Stomach (tissue), 9 donors: ENCODE measurements around the gene GOLGA1. TPM values are rescaled to one million over a fixed set of nuclear protein-coding genes. Genes with fewer than 3 reads are reported as not detected.

Experiments used
- DNase-seq, 2 donors: peaks; one replicate each; pipeline versions ENCODE4 v3.0.0 to v3.0.0-alpha.2; 2013 to 2019
- H3K27ac ChIP-seq, 5 donors: fragments of 200-600 bp in 4 of 5; sonication (generic) in 4 of 5; one replicate each; pipeline ENCODE4 v1.5.1; 2013 to 2019; ENCODE audit warnings: mild to moderate bottlenecking in 1 of 5, moderate library complexity in 1 of 5
- H3K27me3 ChIP-seq, 3 donors: fragments of 200-600 bp; sonication (generic); one replicate each; pipeline ENCODE4 v1.5.1; 2017 to 2019; ENCODE audit warnings: mixed run types in 1 of 3
- H3K36me3 ChIP-seq, 4 donors: fragments of 200-600 bp; sonication (generic); 1 replicate in 3 of 4; 2 replicates in 1 of 4; pipeline ENCODE4 v1.5.1; 2016 to 2019
- H3K4me1 ChIP-seq, 4 donors: fragments of 200-600 bp; sonication (generic); one replicate each; pipeline ENCODE4 v1.5.1; 2016 to 2019
- H3K4me3 ChIP-seq, 4 donors: fragments of 200-600 bp; sonication (generic) in 3 of 4; one replicate each; pipeline ENCODE4 v1.5.1; 2016 to 2019; ENCODE audit warnings: mild to moderate bottlenecking in 1 of 4
- H3K9me3 ChIP-seq, 4 donors: fragments of 200-600 bp; sonication (generic); one replicate each; pipeline ENCODE4 v1.5.1; 2016 to 2019
- CTCF ChIP-seq, 7 experiments: fragments of 450-650 bp in 4 of 7; fragments of 200-600 bp in 3 of 7; sonication (generic) in 3 of 7; IDR thresholded peaks; one replicate each; pipeline ENCODE4 v1.5.1; 2016 to 2019; ENCODE audit warnings: antibody characterized with exemption in 7 of 7, control low read depth in 2 of 7, mild to moderate bottlenecking in 1 of 7
- EP300 ChIP-seq: sonication (generic); formaldehyde crosslinking; IDR thresholded peaks from one replicate; pipeline ENCODE4 v1.6.1; 2017; ENCODE audit warnings: antibody characterized with exemption
- POLR2A ChIP-seq, 4 donors: fragments of 450-650 bp; IDR thresholded peaks; one replicate each; pipeline ENCODE4 v1.6.1; 2016; ENCODE audit warnings: antibody characterized with exemption in 4 of 4, control low read depth in 2 of 4, mild to moderate bottlenecking in 1 of 4, moderate library complexity in 1 of 4
- POLR2AphosphoS5 ChIP-seq, 3 donors: sonication (generic); formaldehyde crosslinking; IDR thresholded peaks; one replicate each; pipeline ENCODE4 v1.6.1; 2016; ENCODE audit warnings: antibody characterized with exemption in 3 of 3
- WGBS, 5 donors: extraction: QIAGEN DNeasy Blood & Tissue Kit in 3 of 5; methylation state at CpG; one replicate each; pipeline versions ENCODE4 v1.1.5 to v1.1.7; 2013 to 2018; 5-methylcytosine and 5-hydroxymethylcytosine counted together
- intact Hi-C: fragments of 100-400 bp; cut with DNase I; formaldehyde crosslinking; loops from one replicate; pipeline ENCODE4 v1.15.1; 2023; ENCODE audit warnings: low total_unique reads
- polyA plus RNA-seq, 3 donors: library from polyadenylated mRNA; stranded (reverse); fragments of 200-250 nt; gene quantifications; one replicate each; pipeline ENCODE4 v1.2.3, GENCODE V29; 2013
- total RNA-seq, 5 donors: library from RNA; depleted of rRNA; stranded (reverse); fragments of >200 nt; gene quantifications; one replicate each; pipeline versions ENCODE4 v1.1.0 to v1.2.3, GENCODE V29; 2014 to 2016
- donor health status: healthy with polysubstance abuse.
- donor health status: Bipolar disorder and iron deficiency.
- donor health status: healthy.

GOLGA1 gene
- total and polyA plus RNA-seq, 8 donors, result 4.1 to 88.4 (median 18.1) TPM

- Histone ChIP-seq H3K27ac (no peak overlapping the region), H3K4me3 (no peak overlapping the region), H3K36me3 (peaks cover 38 to 51% (median 48%) of the 10 kb centered on the region in 4 donors), H3K9me3 (no peaks in the 10 kb centered on the region), H3K4me1 (peaks cover 31 to 49% (median 44%) of the 10 kb centered on the region in 4 donors), H3K27me3 (no peaks in the 10 kb centered on the region)
- peak in 1 of 2 donors; percentile 57 for DNase-seq
- no peak for TF ChIP-seq POLR2AphosphoS5 (IDR thresholded peaks at IDR 0.05)
- no peak for TF ChIP-seq CTCF (IDR thresholded peaks at IDR 0.05)
- no peak for TF ChIP-seq EP300
- no peak for TF ChIP-seq POLR2A (IDR thresholded peaks at IDR 0.05)
- WGBS, 5 donors, result 48 to 61% (median 56%) methylated on average over 11 to 16 of the region's 16 CpGs
- intact Hi-C loops, result no loop called here
Measured at GRCh38 chr9:124855944-124856765, 84.7 kb downstream of the GOLGA1 start.

- TF ChIP-seq POLR2A (IDR thresholded peaks at IDR 0.05) (no peak), POLR2AphosphoS5 (IDR thresholded peaks at IDR 0.05) (no peak), EP300 (no peak), CTCF (IDR thresholded peaks at IDR 0.05) (no peak)
- H3K36me3 ChIP-seq, result peaks cover 38 to 47% (median 45%) of the 10 kb centered on the region in 4 donors
- no peak overlapping the region for H3K27ac ChIP-seq
- no peak for DNase-seq
- no peaks in the 10 kb centered on the region for H3K27me3 ChIP-seq
- no peaks in the 10 kb centered on the region for H3K9me3 ChIP-seq
- H3K4me3 ChIP-seq, result no peak overlapping the region
- WGBS, 5 donors, result 74 to 83% (median 79%) methylated on average over 5 to 18 of the region's 18 CpGs
- intact Hi-C loops, result no loop called here
- peaks cover 25 to 43% (median 38%) of the 10 kb centered on the region in 4 donors for H3K4me1 ChIP-seq
Measured at GRCh38 chr9:124855566-124855943, 85.3 kb downstream of the GOLGA1 start.

GRCh38 chr9:124854822-124855221 lies 86.1 kb downstream of the GOLGA1 start:
- Histone ChIP-seq H3K4me3 (no peak overlapping the region), H3K27me3 (no peaks in the 10 kb centered on the region), H3K36me3 (peaks cover 31 to 39% (median 37%) of the 10 kb centered on the region in 4 donors), H3K27ac (no peak overlapping the region), H3K9me3 (no peaks in the 10 kb centered on the region), H3K4me1 (peaks cover 18 to 36% (median 31%) of the 10 kb centered on the region in 4 donors)
- intact Hi-C loops, result loop anchor here (5.0 kb wide), 1 partner anchor 83 kb away; the partner anchor contains the start of gene NR6A1
- TF ChIP-seq POLR2AphosphoS5 (IDR thresholded peaks at IDR 0.05) (no peak), CTCF (IDR thresholded peaks at IDR 0.05) (no peak), POLR2A (IDR thresholded peaks at IDR 0.05) (no peak), EP300 (no peak)
- WGBS, 5 donors, result 54 to 67% (median 59%) methylated on average over 7 of the region's 7 CpGs
- no peak for DNase-seq

- Histone ChIP-seq H3K9me3 (no peaks in the 10 kb centered on the region), H3K4me1 (peaks cover 11 to 29% (median 25%) of the 10 kb centered on the region in 4 donors), H3K36me3 (peaks cover 24 to 33% (median 31%) of the 10 kb centered on the region in 4 donors), H3K27ac (no peak overlapping the region), H3K27me3 (no peaks in the 10 kb centered on the region), H3K4me3 (no peak overlapping the region)
- 72 to 90% (median 83%) methylated on average over 7 to 8 of the region's 8 CpGs for WGBS, 5 donors
- intact Hi-C loops, result loop anchor here (5.0 kb wide), 1 partner anchor 82 kb away; the partner anchor contains the start of gene NR6A1
- DNase-seq, result no peak
- no peak for TF ChIP-seq POLR2AphosphoS5 (IDR thresholded peaks at IDR 0.05)
- no peak for TF ChIP-seq EP300
- no peak for TF ChIP-seq CTCF (IDR thresholded peaks at IDR 0.05)
- TF ChIP-seq POLR2A (IDR thresholded peaks at IDR 0.05), result no peak
Measured at GRCh38 chr9:124854161-124854560, 86.7 kb downstream of the GOLGA1 start.
